Spleen (tissue), 7 donors: ENCODE data around the gene HSFX3.

Source experiments
- POLR2A ChIP-seq, 3 donors: fragments of 450-650 bp; IDR thresholded peaks; one replicate each; pipeline ENCODE4 v1.5.1; 2017; ENCODE audit warnings: antibody characterized with exemption in 3 of 3, mild to moderate bottlenecking in 1 of 3
- POLR2AphosphoS5 ChIP-seq, 3 donors: sonication (generic); formaldehyde crosslinking; IDR thresholded peaks; one replicate each; pipeline ENCODE4 v1.5.1; 2017; ENCODE audit warnings: antibody characterized with exemption in 3 of 3
- TF ChIP-seq, protein P1 (sequence below), 11 experiments: fragments of 200-600 bp in 7 of 11; fragments of 450-650 bp in 4 of 11; sonication (generic) in 4 of 11; IDR thresholded peaks in 8 of 11; conservative IDR thresholded peaks in 3 of 11; 1 replicate in 7 of 11; 2 replicates in 4 of 11; pipeline versions ENCODE4 v1.4.0 to v1.8.0; 2016 to 2021; ENCODE audit warnings: antibody characterized with exemption in 11 of 11, inconsistent platforms in 4 of 11, mild to moderate bottlenecking in 1 of 11
- donor health status: DM: no; HTN: no; CAD: no; lungs with moderate emphysema.
- donor health status: DM: no; HTN: no; CAD: no.
- donor health status: DM: no; HTN: no; CAD: no.

DNA sequence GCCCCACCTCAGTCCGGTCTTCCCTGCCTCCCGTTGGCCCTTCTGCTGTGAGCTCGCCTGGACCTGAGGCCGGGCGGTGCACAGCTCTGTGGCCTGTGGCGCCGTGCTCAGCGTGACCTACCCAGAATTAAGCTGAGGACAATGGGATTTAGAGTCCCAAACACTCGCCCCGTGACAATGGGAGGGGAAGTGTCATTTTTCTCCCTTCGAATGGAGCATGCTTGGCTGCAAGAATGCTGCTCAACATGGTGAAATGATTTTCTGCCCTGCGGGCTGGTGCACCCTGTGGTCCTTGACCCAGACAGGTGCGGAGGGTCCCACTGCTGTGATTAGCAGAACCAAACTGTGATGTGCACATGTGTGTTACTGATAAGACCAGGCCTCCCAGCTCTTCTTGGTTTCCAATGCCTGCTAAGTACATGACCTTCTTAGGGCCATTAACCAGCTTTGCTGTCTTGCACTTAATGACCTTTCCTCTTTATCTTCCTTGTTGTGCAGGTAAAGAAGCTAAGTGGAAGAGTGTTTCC, 8.1 kb downstream of the HSFX3 start:
- TF ChIP-seq, protein P1, sequence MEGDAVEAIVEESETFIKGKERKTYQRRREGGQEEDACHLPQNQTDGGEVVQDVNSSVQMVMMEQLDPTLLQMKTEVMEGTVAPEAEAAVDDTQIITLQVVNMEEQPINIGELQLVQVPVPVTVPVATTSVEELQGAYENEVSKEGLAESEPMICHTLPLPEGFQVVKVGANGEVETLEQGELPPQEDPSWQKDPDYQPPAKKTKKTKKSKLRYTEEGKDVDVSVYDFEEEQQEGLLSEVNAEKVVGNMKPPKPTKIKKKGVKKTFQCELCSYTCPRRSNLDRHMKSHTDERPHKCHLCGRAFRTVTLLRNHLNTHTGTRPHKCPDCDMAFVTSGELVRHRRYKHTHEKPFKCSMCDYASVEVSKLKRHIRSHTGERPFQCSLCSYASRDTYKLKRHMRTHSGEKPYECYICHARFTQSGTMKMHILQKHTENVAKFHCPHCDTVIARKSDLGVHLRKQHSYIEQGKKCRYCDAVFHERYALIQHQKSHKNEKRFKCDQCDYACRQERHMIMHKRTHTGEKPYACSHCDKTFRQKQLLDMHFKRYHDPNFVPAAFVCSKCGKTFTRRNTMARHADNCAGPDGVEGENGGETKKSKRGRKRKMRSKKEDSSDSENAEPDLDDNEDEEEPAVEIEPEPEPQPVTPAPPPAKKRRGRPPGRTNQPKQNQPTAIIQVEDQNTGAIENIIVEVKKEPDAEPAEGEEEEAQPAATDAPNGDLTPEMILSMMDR (IDR thresholded peaks at IDR 0.05 in 8 of 11, conservative IDR thresholded peaks at IDR 0.05 in 3 of 11): no peak
- no peak for TF ChIP-seq POLR2A (IDR thresholded peaks at IDR 0.05)
- TF ChIP-seq POLR2AphosphoS5 (IDR thresholded peaks at IDR 0.05): no peak
